Suppressor macrophage treated with lipopolysaccharide for 1 hour (primary cell): ENCODE data around the gene RRAGD.
A peak's percentile ranks its signal among the peaks of the same experiment; 100 is the strongest.

Experiments used
- DNase-seq, 3 donors: peaks; one replicate each; pipeline ENCODE4 v3.0.0-alpha.2; 2020 to 2022

The RRAGD gene

DNA sequence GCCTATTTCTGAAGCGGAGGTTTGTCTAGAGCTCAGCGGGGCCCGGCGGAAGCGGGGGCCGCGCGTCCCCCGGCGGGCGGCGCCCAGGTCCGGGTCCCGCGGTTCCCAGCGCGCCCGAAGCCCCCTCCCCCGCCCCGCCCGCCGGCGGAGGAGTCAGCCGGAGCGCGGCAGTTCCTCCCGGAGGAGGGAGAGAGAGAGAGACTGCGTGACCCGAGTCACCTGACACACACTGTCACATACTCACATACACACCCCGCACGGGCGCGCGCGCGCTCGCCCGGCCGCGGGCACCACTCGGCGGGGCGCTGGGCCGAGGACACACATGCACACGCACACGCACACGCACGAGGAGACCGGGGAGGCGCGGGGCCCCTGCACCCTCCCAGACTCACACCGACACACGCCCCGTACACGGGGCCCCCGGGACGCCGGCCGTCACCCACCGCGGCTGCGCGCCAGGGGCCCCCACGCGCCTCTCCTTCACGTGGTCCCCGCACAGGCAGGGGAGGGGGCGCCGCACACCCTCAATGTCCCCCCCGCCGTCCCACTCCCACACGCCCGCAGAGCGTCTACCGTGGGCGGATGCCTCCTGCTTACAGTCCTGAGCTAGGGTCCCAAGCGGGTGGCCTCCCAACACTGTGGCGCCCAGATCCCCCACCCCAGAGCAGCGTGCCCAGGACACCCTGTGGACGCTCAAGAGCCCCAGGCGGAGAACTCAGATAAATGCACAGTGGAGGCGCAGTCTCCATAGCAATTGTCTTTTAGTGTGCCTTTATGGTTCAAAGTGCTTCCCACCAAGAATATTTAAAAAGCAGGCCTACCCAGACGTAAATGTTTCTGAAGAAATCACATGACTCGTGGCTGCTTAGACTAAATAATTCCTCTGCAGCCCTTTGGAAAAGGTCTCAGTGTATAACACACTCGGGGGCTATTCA lies at the start of gene RRAGD:
RRAGD (minus strand) TSS at position 203 of the 935 bp plus-strand sequence. CDS start 280 bp downstream, outside the sequence.
- DNase-seq, result peak; percentile 69 to 88 (median 79)

DNA sequence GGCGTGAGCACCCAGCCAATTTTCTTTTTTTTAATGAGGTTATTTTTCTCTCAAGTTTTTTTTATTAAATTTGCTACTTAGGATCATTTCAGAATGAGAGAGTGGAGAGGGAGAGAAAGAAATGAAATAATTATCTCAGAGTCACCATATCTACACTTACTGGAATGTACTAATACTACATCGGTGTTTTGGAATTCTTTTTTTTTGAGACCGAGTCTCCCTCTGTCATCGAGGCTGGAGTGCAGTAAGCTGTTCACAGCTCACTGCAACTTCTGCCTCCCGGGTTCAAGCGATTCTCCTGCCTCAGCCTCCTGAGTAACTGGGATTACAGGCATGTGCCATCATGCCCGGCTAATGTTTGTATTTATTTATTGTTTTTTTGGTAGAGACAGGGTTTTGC lies 48.6 kb upstream of the RRAGD start:
- DNase-seq, result no peak

DNA sequence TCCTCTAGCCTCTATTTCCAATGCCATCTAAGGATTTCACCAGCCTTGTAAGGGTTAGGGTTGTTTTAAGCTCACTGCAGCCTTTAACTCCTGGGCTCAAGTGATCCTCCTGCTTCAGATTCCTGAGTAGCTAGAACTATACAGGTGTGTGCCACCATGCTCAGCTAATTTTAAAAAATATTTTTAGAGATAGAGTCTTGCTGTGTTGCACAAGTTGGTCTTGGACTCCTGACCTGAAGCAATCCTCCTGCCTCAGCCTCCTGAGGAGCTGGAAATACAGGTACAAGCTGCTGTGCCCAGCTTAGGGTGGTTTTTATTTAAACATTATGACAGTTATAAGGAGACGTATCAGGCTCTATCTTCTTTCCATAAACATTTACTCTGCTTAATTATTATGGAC lies 47.4 kb upstream of the RRAGD start:
- no peak for DNase-seq

- no peak for DNase-seq
Measured at GRCh38 chr6:89458704-89459103, 46.6 kb upstream of the RRAGD start.

DNA sequence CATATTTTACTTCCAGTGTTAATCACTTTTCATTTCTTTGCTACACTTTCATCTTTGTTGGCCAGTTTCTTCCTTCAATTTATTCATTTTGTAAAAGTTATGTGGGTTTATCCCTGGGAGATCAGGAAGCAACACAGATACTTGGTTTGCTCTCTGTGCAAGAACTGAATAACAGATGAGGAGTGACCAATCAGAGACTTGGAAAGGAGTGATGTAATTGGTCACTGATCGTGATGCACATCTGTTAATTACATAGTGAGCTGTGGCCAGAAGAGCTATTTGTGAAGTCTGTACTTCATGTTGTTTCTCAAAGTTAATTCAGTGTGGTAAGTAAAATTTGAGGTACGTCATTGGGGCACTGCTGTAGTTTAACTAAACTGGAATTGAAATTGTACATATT lies 42.2 kb upstream of the RRAGD start:
- no peak for DNase-seq

DNA sequence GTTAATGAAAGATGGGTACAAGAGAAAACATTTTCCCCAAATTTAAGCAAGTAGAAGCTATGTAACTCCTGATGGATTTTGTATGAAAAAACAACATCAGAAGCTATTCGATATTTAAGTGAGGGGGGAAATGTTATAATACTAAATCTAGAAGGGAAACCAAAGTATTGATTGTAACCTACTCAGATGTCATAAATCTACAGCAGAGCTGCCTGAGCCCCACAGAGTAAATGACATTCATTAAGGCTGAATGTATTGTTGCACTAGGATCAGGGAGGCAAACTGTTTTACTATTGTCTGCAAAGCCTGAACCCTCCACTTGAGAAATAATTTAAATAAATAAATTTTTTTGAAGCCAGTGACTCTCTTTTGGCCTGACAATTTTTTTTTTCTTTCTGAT lies 40.2 kb upstream of the RRAGD start:
- DNase-seq, result no peak

DNA sequence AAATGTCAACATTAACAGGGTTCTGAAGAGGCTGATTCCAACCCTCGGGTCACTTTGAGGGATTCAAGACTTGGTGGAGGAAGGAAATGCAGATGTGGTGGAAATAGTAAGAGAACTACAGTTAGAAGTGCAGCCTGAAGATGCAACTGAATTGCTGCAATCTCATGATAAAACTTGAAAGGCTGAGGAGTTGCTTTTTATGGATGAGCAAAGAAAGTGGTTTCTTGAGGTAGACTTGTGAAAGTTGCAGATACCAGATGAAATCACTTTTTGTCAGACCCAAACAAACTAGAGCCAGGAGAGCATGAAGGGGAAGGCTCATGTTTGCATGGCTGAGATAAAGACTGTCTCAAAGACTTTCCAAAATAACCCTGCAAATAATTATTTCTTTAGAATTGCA lies 37.1 kb upstream of the RRAGD start:
- DNase-seq, result no peak

DNA sequence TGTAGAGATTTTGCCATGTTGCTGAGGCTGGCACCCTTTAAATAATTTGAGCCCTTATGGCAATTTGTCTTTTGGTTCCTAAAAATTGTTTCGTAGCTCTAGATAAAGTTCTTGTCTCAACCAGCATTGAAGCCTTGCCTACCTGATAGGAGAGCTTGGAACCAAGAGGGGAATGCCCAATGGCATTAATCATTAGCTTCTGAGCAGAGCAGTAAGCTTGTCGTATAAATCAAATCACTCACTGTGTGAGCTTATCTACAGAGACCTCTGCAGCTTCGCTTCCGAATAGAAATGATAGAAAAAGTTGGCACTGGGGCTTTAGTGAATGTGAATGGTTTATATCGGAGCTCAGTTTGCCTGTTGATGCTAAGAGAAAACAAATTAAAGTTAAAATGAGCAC lies 31.6 kb upstream of the RRAGD start:
- no peak for DNase-seq

DNA sequence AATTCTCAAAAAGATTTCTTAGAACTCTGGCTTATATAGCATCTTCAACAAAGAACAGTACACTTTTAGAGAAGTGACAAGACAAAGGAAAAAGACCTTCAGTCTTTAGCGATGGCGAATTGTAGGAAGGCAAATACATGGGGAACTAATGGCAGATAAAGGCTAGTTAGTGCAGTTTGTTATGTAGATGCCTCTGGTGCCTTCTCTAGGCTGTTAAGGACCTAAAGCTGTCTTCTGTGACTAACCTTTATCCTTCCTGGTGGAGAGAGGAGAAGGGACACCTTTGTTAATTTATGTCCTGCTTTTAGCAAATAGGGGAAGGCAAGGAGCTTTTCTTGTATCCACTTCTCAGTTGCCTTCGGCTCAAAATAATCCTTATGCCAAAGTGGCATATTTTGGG lies 28.1 kb upstream of the RRAGD start:
- no peak for DNase-seq

DNA sequence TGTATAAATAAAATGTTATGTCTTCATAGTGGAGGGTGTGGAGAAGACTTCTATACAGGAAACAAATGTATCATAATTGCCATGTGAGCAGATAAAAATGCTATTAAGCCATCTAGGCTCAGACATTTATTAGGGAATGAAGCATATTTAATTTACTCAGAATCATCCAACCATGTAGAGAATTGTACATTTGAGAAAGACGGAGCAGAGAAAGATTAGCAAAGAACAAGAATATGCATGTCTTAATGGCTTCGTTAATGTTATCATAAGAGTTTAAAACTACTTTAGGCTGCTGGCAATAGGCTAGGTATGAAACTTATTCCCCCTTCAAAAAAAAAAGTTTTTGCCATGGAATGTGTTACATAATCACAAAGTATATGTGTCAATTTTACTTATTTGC lies 26.9 kb upstream of the RRAGD start:
- DNase-seq, result no peak

GRCh38 chr6:89438248-89438647 lies 26.2 kb upstream of the RRAGD start:
- peak in 1 of 3 donors; percentile 10 for DNase-seq

GRCh38 chr6:89436226-89436625 lies 24.2 kb upstream of the RRAGD start:
- peak in 1 of 3 donors; percentile 16 for DNase-seq

DNA sequence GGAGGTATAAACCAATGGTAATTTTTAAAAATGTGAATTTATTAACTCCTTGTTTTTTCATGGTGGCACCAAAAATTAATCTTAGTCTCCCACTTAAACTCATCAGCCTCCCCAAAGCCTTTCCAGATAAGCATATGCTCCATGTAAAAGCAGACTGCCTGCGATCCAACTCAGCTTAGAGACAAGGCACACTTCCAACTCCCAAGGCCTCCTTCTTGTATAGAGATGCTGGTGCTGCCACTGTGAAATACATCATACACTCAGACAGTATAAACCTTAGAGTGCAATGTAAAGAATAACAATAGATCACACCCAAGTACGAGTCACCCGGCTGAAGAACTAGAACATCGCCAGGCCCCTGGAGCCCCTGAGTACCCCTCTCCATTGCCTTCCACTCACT lies 22.9 kb upstream of the RRAGD start:
- DNase-seq, result no peak

DNA sequence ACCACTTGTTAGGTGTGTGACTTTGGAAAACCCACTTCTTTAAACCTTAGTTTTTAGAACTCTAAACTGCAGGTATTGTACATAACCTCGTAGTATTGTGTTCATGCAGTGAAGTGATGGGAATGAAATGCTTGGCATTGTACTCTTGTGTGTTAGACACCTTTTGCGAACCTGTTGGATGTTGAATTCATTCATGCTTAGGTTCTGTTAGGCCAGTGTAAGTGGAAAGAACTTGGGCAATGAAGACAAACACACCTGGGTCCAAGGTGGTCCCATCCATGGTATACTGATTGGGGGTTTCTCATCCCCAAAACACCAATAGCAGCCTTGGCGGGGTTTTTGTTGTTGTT lies 22.1 kb upstream of the RRAGD start:
- DNase-seq, result no peak

- DNase-seq, result peak; percentile 42 to 47 (median 44)
Measured at GRCh38 chr6:89433252-89434149, 21.4 kb upstream of the RRAGD start.

DNA sequence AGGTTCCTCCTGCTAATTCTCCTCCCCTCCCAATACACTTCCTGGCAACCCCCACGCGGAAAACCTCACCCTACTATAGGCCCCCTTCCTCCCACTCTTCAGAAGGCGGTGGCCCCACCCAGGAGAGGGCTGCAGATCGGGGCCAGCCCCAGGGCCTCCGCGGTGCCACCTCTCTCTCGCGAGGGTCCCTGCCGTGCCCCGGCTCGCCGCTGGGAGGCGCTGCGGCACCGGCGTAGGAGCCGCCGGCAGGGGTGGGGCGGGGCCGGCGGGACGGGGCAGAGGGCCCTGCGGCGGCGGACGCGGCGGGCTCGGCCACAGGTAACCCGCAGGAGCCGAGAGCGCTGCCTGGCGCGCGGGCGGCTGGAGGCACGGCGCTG lies 20.8 kb upstream of the RRAGD start, which contains the start of gene ANKRD6:
ANKRD6 (plus strand) TSS at position 278 of the 377 bp plus-strand sequence. CDS start 133,825 bp downstream, outside the sequence.
- DNase-seq, result peak; percentile 82 to 93 (median 90)

GRCh38 chr6:89430201-89430962 lies 18.3 kb upstream of the RRAGD start:
- no peak for DNase-seq

- DNase-seq, result no peak
Measured at GRCh38 chr6:89416796-89417195, 4.7 kb upstream of the RRAGD start.

GRCh38 chr6:89415185-89415584 lies 3.1 kb upstream of the RRAGD start:
- DNase-seq, result no peak

DNA sequence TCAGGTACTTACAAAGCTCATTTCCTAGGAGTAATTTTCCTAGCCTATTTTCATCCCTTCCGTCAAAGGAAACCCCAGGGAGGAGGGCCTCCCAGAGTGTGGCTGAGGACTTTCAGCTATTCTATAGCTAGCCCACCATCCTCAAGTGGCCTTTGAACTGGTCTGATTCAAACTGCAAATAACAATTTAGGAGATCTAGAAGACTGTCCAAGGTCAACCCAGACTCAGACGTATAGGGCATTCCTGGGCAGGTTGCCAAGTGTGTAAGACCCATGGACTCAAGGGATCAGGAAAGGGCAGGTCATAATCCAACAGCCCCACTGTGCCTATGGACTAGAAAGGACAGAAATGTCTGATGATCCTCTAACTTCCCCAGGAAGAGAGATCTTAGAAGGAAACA lies 2.1 kb upstream of the RRAGD start:
- DNase-seq, result no peak

DNA sequence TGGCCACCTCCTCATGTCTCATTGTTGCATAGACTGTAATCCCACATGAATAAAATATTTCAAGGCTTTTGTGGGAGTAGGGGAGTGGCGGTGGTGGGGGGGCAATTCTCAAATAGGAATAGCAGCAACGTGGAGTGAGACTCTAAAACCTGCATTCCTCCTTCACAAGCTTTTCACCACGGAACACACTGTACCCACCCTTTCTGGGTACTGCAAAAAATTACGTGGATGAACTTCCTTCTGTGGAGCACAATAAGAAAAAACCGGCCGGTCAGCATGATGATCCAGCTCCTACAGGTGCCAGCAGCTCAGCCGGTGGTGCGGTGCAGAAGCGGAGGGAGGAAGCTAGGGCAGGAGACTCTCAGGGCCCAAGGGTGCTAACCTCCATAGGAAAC lies 930 bp upstream of the RRAGD start:
- DNase-seq, result no peak

DNA sequence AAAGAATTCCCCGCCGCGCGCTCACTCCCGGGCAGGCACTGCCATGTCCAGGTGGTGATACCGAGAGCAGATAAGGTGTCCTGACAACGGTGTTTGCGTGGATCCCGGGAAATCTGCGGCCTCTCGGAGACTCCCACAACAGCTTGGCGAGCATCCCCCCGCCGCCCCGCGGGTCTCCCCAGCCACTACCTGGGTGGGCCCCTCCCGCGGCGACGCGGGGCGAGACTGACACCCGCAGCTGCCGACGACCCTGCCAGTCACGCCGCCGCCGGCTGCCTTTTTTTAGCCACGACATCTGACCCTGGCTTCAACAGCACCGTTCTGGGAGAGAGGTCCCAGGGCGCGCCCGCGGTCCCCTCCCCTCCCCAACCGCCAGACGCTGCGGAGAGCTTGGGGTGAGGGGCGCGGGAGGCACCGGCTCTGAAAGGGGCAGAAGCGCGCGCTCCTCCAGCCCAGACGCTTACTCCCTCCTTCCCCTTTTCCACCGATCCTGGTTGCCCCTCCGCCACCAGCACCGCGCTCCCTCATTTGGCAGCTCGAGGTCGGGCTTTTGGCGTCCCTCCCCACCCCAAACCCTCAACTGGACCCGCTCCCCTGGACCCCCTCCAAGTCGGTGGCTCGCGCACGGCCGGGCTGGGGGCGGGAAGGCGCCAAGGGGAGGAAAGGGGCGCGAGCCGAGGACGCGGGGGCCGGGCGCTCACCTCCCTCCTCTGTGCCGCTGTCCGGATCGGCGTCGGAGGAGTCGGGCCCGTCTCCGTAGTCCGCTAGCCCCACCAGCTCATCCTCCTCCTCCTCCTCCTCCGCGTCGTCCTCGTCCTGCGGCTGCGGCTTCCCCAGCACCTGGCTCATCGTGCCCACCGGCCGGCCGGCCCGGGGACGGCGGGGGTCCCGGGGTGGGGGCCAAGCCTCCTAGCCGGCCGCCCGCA lies 665 bp downstream of the RRAGD start:
- peak; percentile 37 to 65 (median 53) for DNase-seq
